MM.1S (cell line): ENCODE measurements around the gene IFNL3.

Source experiments
- EZH2 ChIP-seq: fragments of 300-600 bp; sonication (generic); optimal IDR thresholded peaks from 2 replicates; pipeline ENCODE3; 2017; ENCODE audit warnings: low read depth, mild to moderate bottlenecking, antibody characterized with exemption, low read length, mixed read lengths
- EZH2phosphoT487 ChIP-seq: fragments of 300-600 bp; sonication (generic); IDR thresholded peaks from 2 replicates; pipeline ENCODE4 v1.6.1; 2018; ENCODE audit warnings: antibody characterized with exemption, low read length
- TF ChIP-seq, protein P1 (sequence below): fragments of 300-600 bp; sonication (generic); IDR thresholded peaks from 2 replicates; pipeline ENCODE4 v1.5.1; 2016; ENCODE audit warnings: antibody characterized with exemption, low read length, mixed read lengths

DNA sequence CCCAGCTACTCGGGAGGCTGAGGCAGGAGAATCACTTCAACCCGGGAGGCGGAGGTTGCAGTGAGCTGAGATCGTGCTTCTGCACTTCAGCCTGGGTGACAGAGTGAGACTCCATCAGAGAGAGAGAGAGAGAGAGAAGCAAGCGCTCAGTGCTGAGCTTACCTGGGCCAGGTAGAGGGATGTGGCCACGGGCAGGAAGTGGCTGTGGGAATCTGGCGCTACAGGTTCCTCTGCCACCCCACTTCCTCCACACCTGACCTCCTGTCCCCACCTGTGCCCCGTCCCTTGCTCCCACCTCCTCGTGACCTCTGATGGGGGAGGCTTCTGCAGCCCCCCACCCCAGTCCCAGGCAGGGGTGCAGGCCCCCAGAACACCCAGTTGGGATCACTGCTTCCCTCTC is 49.1 kb downstream of the IFNL3 start:
- TF ChIP-seq, protein P1, sequence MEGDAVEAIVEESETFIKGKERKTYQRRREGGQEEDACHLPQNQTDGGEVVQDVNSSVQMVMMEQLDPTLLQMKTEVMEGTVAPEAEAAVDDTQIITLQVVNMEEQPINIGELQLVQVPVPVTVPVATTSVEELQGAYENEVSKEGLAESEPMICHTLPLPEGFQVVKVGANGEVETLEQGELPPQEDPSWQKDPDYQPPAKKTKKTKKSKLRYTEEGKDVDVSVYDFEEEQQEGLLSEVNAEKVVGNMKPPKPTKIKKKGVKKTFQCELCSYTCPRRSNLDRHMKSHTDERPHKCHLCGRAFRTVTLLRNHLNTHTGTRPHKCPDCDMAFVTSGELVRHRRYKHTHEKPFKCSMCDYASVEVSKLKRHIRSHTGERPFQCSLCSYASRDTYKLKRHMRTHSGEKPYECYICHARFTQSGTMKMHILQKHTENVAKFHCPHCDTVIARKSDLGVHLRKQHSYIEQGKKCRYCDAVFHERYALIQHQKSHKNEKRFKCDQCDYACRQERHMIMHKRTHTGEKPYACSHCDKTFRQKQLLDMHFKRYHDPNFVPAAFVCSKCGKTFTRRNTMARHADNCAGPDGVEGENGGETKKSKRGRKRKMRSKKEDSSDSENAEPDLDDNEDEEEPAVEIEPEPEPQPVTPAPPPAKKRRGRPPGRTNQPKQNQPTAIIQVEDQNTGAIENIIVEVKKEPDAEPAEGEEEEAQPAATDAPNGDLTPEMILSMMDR = no peak
- no peak for TF ChIP-seq EZH2phosphoT487
- no peak for TF ChIP-seq EZH2
